Activated CD8-positive, alpha-beta T cell treated with anti-CD3 and anti-CD28 coated beads for 36 hours (primary cell): ENCODE measurements around the gene LYG1. TPM values are rescaled to one million over a fixed set of nuclear protein-coding genes. Genes with fewer than 3 reads are reported as not detected.

Experiments
- ATAC-seq: fragments of 200-7000 bp; cut with Tn5 transposase; one replicate; pipeline ENCODE4 v1.10.0; 2021; ENCODE audit warnings: mild to moderate bottlenecking, moderate library complexity
- CTCF ChIA-PET: fragments of 350-600 bp; sonication (Branson Sonifier 250); formaldehyde crosslinking; loops from one replicate; lab custom pipeline; 2021; ENCODE audit warnings: antibody characterized with exemption; lab: Charles Lee
- POLR2A ChIA-PET: fragments of 350-600 bp; sonication (Branson Sonifier 250); formaldehyde crosslinking; loops from one replicate; lab custom pipeline; 2021; ENCODE audit warnings: antibody characterized with exemption; lab: Charles Lee
- DNase-seq: peaks from one replicate; pipeline ENCODE4 v3.0.0-alpha.2; 2020
- H3K27ac Mint-ChIP-seq: one replicate; pipeline ENCODE4 v1.8.0; 2021; ENCODE audit warnings: mild to moderate bottlenecking, mixed read lengths
- H3K27me3 Mint-ChIP-seq: one replicate; pipeline ENCODE4 v1.8.0; 2021; ENCODE audit warnings: mixed read lengths
- H3K36me3 Mint-ChIP-seq: one replicate; pipeline ENCODE4 v1.8.0; 2021; ENCODE audit warnings: low read depth, mixed read lengths
- H3K4me1 Mint-ChIP-seq: one replicate; pipeline ENCODE4 v1.8.0; 2021; ENCODE audit warnings: low read depth, mixed read lengths
- H3K4me3 Mint-ChIP-seq: one replicate; pipeline ENCODE4 v1.8.0; 2021; ENCODE audit warnings: mild to moderate bottlenecking, moderate library complexity, mixed read lengths
- H3K9me3 Mint-ChIP-seq: one replicate; pipeline ENCODE4 v1.8.0; 2021; ENCODE audit warnings: mixed read lengths
- intact Hi-C: fragments of 100-400 bp; cut with micrococcal nuclease; formaldehyde crosslinking; loops from one replicate; pipeline ENCODE4 v1.10.0; 2022
- total RNA-seq, 2 experiments: library from RNA; stranded (reverse); gene quantifications; one replicate each; pipeline ENCODE4 v1.2.3, GENCODE V29; 2021
- TF ChIP-seq, protein P1 (sequence below): fragments of 200-600 bp; IDR thresholded peaks from one replicate; pipeline ENCODE4 v1.8.0; 2022; ENCODE audit warnings: antibody characterized with exemption, mild to moderate bottlenecking

Gene LYG1
- total RNA-seq, 2 experiments from 2014 or later, result 0.54 to 0.81 TPM

DNA sequence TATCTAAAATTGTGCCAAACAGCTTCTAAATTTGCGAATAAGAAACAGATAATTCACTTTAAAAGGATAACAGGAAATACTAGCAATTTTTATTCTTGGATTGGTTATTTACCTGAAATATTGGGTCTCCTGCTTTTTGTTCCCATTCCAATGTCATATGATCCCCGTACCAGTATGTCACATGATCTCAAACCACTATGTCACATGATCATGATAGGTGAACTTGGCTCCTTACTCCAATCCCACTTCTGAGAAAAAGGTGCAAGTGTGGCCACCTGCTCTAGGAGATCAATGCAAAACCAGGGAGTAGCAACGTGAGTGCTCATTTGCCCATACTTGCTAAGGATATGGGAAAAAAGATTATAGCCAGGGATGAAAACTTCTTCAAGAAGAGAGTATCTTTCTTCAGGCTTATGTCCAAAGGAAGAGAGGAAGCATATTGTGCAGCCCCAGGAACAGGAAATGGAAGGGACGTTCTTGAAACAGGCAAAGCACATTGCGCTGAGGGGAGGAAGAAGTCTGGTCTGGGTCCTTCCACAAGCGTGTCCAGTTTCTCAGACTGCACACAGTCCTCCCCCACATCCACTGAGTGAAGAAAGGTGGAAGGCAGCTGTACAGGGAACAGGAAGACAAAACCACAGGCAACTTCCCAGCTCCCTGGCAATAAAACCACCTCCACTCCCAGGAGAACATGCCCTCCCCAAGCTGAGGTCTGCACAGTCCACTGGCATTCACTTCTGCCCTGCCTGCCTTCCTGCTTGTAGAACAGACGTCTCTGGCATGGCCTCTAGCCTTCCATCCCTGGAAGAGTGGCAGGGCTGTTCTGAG is 45.3 kb downstream of the LYG1 start, which contains the start of gene LYG2:
TSS of gene LYG2 (minus strand) at position 176 of the 828 bp plus-strand sequence. CDS start 1,406 bp downstream, outside the sequence.
- TF ChIP-seq, protein P1, sequence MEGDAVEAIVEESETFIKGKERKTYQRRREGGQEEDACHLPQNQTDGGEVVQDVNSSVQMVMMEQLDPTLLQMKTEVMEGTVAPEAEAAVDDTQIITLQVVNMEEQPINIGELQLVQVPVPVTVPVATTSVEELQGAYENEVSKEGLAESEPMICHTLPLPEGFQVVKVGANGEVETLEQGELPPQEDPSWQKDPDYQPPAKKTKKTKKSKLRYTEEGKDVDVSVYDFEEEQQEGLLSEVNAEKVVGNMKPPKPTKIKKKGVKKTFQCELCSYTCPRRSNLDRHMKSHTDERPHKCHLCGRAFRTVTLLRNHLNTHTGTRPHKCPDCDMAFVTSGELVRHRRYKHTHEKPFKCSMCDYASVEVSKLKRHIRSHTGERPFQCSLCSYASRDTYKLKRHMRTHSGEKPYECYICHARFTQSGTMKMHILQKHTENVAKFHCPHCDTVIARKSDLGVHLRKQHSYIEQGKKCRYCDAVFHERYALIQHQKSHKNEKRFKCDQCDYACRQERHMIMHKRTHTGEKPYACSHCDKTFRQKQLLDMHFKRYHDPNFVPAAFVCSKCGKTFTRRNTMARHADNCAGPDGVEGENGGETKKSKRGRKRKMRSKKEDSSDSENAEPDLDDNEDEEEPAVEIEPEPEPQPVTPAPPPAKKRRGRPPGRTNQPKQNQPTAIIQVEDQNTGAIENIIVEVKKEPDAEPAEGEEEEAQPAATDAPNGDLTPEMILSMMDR, result no peak
- H3K4me3 Mint-ChIP-seq, result no peak within 1 kb of the TSS
- no peak for DNase-seq
- no peaks in the 10 kb centered on the region for H3K9me3 Mint-ChIP-seq
- POLR2A ChIA-PET, result no interaction called here
- H3K36me3 Mint-ChIP-seq, result no peaks in the 10 kb centered on the region
- CTCF ChIA-PET, result no interaction called here
- no peak within 1 kb of the TSS for H3K27ac Mint-ChIP-seq
- no peak for ATAC-seq
- intact Hi-C loops, result no loop called here
- H3K27me3 Mint-ChIP-seq, result no peaks in the 10 kb centered on the region
- no peaks in the 10 kb centered on the region for H3K4me1 Mint-ChIP-seq

DNA sequence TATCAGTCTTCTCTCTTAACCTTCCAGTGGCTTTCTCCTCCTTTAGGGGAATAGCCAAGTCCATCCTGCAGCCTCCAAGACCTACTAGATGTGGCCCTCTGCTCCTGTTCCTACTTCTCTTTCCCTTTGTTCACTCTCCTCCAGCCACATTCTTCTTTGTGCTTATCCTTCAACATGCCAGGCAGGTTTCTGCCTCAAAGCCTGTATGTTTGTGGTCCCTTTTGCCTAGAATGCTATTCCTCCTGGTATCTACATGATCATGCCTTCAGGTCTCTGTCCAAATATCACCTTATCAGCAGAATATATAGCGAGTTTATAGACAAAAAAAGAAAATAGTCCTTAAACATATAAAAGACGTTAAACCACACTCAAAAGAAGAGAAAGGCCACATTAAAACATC is 51.0 kb downstream of the LYG1 start:
- peaks cover 2% of the 10 kb centered on the region for H3K9me3 Mint-ChIP-seq
- no peaks in the 10 kb centered on the region for H3K4me1 Mint-ChIP-seq
- no peak for ATAC-seq
- no peak for DNase-seq
- no peaks in the 10 kb centered on the region for H3K27me3 Mint-ChIP-seq
- H3K36me3 Mint-ChIP-seq, result peaks cover 8% of the 10 kb centered on the region
- intact Hi-C loops, result no loop called here
- no peak overlapping the region for H3K4me3 Mint-ChIP-seq
- ChIA-PET POLR2A (no interaction called here), CTCF (no interaction called here)
- H3K27ac Mint-ChIP-seq, result no peak overlapping the region
- TF ChIP-seq, protein P1, result no peak

DNA sequence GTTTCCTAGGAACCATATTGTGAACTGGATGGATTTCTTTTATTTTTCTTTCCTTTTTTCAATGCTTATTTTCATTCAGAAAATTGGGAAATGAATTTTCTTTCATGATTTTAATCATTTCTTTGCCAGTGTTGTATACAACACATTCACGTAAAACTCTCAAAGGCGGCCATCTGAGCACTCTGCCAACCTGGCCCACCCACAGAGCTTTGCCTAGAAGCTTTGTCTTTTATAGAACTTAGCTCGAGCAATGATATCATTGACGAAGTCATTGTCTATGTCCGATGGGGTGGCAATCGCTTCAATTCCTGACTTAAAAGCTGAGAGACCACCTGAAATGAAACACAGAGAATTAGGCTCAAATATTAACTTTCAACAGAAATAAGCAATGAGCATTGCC is 58.8 kb downstream of the LYG1 start:
- DNase-seq, result no peak
- H3K27ac Mint-ChIP-seq, result no peak overlapping the region
- H3K36me3 Mint-ChIP-seq, result peaks cover 5% of the 10 kb centered on the region
- ATAC-seq, result no peak
- no peak overlapping the region for H3K4me3 Mint-ChIP-seq
- H3K9me3 Mint-ChIP-seq, result peaks cover 2% of the 10 kb centered on the region
- ChIA-PET POLR2A (no interaction called here), CTCF (no interaction called here)
- TF ChIP-seq, protein P1, result no peak
- no peaks in the 10 kb centered on the region for H3K4me1 Mint-ChIP-seq
- intact Hi-C loops, result no loop called here
- H3K27me3 Mint-ChIP-seq, result no peaks in the 10 kb centered on the region

DNA sequence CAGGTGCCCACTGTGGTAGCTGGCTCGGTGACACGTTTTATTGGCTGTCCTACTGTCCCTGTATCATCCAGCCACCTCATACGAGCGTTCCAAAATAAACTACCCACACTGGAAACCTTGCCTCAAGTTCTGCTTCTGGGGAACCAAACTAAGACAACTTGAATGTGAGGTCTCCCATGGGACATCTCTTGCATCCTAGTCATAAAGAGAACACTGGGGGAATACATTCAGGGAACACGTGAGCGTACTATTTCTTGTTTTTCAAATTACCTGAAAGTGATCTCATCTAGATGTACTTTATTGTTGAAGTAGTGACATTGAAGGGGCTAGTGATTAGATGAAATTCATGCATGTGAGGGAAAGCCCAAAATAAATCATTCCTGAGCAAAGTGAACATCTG is 60.6 kb downstream of the LYG1 start:
- Mint-ChIP-seq H3K4me3 (no peak overlapping the region), H3K36me3 (peaks cover 2% of the 10 kb centered on the region)

DNA sequence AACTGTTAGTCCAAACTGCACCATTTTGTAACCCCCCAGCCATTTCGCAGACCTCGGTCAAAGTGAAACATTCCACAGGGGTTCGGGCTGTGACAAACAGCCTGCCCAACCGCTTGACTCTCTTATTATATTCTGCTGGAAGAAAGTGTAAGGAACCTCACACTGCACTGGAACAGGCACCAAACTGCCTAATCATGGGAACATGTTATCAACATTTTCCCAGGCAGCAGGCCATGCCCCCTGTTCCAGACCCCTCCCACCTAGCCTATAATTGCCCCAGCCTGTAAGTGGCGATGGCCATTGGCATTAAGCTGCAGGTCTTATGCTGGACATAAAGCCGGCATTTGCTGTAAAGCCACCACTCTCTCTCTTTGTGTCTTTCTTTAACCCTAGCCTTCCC is 62.4 kb downstream of the LYG1 start:
- no peaks in the 10 kb centered on the region for H3K27me3 Mint-ChIP-seq
- H3K27ac Mint-ChIP-seq, result no peak overlapping the region
- DNase-seq (no peak), ATAC-seq (no peak)
- TF ChIP-seq, protein P1, result no peak
- no peak overlapping the region for H3K4me3 Mint-ChIP-seq
- POLR2A ChIA-PET, result no interaction called here
- H3K4me1 Mint-ChIP-seq, result no peaks in the 10 kb centered on the region
- peaks cover 2% of the 10 kb centered on the region for H3K9me3 Mint-ChIP-seq
- CTCF ChIA-PET, result no interaction called here
- H3K36me3 Mint-ChIP-seq, result peaks cover 2% of the 10 kb centered on the region
- intact Hi-C loops, result no loop called here

More for the DNA sequence above, 60.6 kb downstream of the LYG1 start:
- POLR2A ChIA-PET, result no interaction called here
- CTCF ChIA-PET, result no interaction called here
- H3K9me3 Mint-ChIP-seq, result no peaks in the 10 kb centered on the region
- no peak overlapping the region for H3K27ac Mint-ChIP-seq
- DNase-seq (no peak), ATAC-seq (no peak)
- H3K4me1 Mint-ChIP-seq, result no peaks in the 10 kb centered on the region
- intact Hi-C loops, result no loop called here
- H3K27me3 Mint-ChIP-seq, result no peaks in the 10 kb centered on the region
- TF ChIP-seq, protein P1, result no peak
